ENCODE measurements around the gene CD84.
"Not testable (repeated sequence)": the region's sequence is repeated elsewhere in the genome, so short reads cannot be mapped to it uniquely, and the experiment has no call there.

CD84 gene

GRCh38 chr1:160520999-160521398 lies 58.3 kb downstream of the CD84 start:
- no peak overlapping the region for H3K27ac ChIP-seq (ENCODE audit: insufficient read depth, low read depth, low read length, poor library complexity, severe bottlenecking)
- H3K36me3 ChIP-seq (ENCODE audit: control insufficient read depth, insufficient read depth, low read length) = no peaks in the 10 kb centered on the region
- H3K27me3 ChIP-seq (ENCODE audit: control insufficient read depth, insufficient read depth, low read length, poor library complexity, severe bottlenecking) = no peaks in the 10 kb centered on the region
- WGBS, 2 experiments = 77 to 87% methylated on average over 3 of the region's 3 CpGs
- peaks cover 2% of the 10 kb centered on the region for H3K9me3 ChIP-seq (ENCODE audit: control insufficient read depth, low read length)
- H3K4me1 ChIP-seq (ENCODE audit: control insufficient read depth, insufficient read depth, low read length) = no peaks in the 10 kb centered on the region
- H3K4me3 ChIP-seq (ENCODE audit: insufficient read depth, low read depth, low read length) = no peak overlapping the region

DNA sequence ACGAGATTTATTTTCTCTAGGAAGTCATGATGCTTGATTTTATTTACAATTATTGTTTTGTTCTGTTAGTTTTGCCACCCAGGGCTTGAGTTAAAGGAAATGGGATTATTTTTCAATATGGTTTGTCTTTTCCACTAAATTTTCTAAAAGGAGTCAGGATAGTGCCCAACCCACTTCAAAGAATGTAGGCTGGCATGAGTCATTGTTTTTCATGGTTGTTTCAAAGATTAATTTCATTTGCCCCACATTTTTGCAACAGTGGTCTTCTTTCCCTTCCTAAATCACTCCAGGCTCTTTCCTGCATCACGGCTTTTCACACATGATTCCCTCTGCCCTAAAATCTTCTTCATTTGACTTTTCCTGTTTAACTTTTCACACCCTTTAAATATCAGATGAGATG lies 58.7 kb downstream of the CD84 start:
- H3K27ac ChIP-seq (ENCODE audit: insufficient read depth, low read depth, low read length, poor library complexity, severe bottlenecking) = no peak overlapping the region
- no peaks in the 10 kb centered on the region for H3K36me3 ChIP-seq (ENCODE audit: control insufficient read depth, insufficient read depth, low read length)
- 81 to 83% methylated on average over 1 to 2 of the region's 2 CpGs for WGBS, 2 experiments
- H3K9me3 ChIP-seq (ENCODE audit: control insufficient read depth, low read length) = peaks cover 2% of the 10 kb centered on the region
- H3K4me1 ChIP-seq (ENCODE audit: control insufficient read depth, insufficient read depth, low read length) = no peaks in the 10 kb centered on the region
- H3K4me3 ChIP-seq (ENCODE audit: insufficient read depth, low read depth, low read length) = no peak overlapping the region
- H3K27me3 ChIP-seq (ENCODE audit: control insufficient read depth, insufficient read depth, low read length, poor library complexity, severe bottlenecking) = no peaks in the 10 kb centered on the region

DNA sequence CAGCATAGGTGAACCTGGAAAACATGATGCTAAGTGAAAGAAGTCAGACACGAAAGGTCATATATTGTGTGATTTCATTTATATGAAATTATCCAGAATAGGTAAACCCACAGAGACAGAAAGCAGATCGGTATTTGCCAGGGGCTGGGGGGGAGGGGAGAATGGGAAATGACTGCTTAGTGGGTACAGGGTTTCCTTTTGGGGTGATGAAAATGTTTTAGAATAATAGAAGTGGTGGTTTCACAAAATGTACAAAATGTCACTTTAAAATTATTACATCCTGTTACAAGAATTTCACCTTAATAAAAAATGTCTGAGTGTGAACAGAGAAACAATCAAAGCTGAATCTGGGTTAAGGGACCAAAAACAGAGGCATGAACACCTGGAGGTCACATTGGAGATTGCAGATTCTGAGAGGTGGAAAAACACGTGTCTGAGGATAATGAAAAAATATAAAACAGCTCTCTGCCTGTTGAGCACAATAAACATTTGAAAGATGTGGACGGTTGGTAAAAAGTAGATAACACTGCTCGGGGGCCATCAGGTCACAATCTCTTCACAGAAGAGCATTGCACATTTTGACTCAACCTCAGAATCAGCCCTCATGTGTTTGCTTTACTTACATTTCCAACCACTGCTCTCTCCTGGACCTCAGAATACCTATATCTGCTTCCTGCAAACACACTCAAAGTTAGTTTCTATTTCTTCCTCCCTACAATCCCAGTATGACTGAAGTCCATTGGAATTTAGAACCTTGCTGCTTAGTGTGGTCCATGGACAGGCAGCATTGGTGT lies 59.5 kb downstream of the CD84 start:
- no peaks in the 10 kb centered on the region for H3K27me3 ChIP-seq (ENCODE audit: control insufficient read depth, insufficient read depth, low read length, poor library complexity, severe bottlenecking)
- WGBS, 2 experiments = 80 to 84% methylated on average over 5 of the region's 5 CpGs
- peaks cover 2% of the 10 kb centered on the region for H3K9me3 ChIP-seq (ENCODE audit: control insufficient read depth, low read length)
- H3K4me3 ChIP-seq (ENCODE audit: insufficient read depth, low read depth, low read length) = no peak overlapping the region
- H3K36me3 ChIP-seq (ENCODE audit: control insufficient read depth, insufficient read depth, low read length) = no peaks in the 10 kb centered on the region
- H3K4me1 ChIP-seq (ENCODE audit: control insufficient read depth, insufficient read depth, low read length) = no peaks in the 10 kb centered on the region
- no peak overlapping the region for H3K27ac ChIP-seq (ENCODE audit: insufficient read depth, low read depth, low read length, poor library complexity, severe bottlenecking)

- not testable (repeated sequence) for H3K4me1 ChIP-seq (ENCODE audit: control insufficient read depth, insufficient read depth, low read length); H3K27ac ChIP-seq (ENCODE audit: insufficient read depth, low read depth, low read length, poor library complexity, severe bottlenecking); H3K9me3 ChIP-seq (ENCODE audit: control insufficient read depth, low read length); H3K27me3 ChIP-seq (ENCODE audit: control insufficient read depth, insufficient read depth, low read length, poor library complexity, severe bottlenecking); H3K36me3 ChIP-seq (ENCODE audit: control insufficient read depth, insufficient read depth, low read length); H3K4me3 ChIP-seq (ENCODE audit: insufficient read depth, low read depth, low read length)
- WGBS, 2 experiments = 45 to 50% methylated on average over 2 of the region's 2 CpGs
Observed at GRCh38 chr1:160517519-160517918, 61.8 kb downstream of the CD84 start.

DNA sequence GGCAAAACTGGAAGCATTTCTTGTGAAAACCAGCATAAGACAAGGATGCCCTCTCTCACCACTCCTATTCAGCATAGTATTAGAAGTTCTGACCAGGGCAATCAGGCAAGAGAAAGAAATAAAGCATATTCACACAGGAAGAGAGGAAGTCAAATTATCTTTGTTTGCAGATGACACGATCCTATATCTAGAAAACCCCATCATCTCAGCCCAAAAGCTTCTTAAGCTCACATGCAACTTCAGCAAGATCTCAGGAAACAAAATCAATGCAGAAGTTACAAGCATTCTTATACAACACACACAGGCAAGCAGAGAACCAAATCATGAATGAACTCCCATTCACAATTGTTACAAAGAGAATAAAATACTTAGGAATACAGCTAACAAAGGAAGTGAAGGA lies 63.4 kb downstream of the CD84 start:
- not testable (repeated sequence) for H3K27ac ChIP-seq (ENCODE audit: insufficient read depth, low read depth, low read length, poor library complexity, severe bottlenecking); H3K4me3 ChIP-seq (ENCODE audit: insufficient read depth, low read depth, low read length); H3K27me3 ChIP-seq (ENCODE audit: control insufficient read depth, insufficient read depth, low read length, poor library complexity, severe bottlenecking); H3K36me3 ChIP-seq (ENCODE audit: control insufficient read depth, insufficient read depth, low read length); H3K4me1 ChIP-seq (ENCODE audit: control insufficient read depth, insufficient read depth, low read length); H3K9me3 ChIP-seq (ENCODE audit: control insufficient read depth, low read length)
- 82 to 86% methylated on average over 1 of the region's 1 CpG for WGBS, 2 experiments

DNA sequence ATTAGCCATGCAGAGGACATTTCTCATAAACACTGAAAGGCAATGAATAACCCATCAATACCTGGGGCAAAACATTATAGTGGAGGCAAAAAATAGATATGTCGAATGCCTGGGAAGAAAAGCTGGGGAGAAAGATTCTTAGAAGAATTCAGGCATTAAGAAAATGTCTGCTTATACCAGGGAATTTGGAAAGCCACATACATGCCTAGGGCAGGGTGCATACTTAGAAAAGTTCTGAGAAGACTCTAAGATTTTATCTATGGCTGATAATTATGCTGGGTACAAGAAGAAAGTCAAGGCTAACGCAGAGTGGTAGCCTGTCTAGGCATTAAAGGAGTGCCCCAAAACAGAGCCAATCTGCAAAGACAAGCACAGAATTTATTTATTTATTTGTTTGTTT lies 74.6 kb downstream of the CD84 start:
- 90 to 97% methylated on average over 2 of the region's 2 CpGs for WGBS, 2 experiments
- no peaks in the 10 kb centered on the region for H3K4me1 ChIP-seq (ENCODE audit: control insufficient read depth, insufficient read depth, low read length)

GRCh38 chr1:160503087-160503486 lies 76.2 kb downstream of the CD84 start:
- H3K4me3 ChIP-seq (ENCODE audit: insufficient read depth, low read depth, low read length) = no peak overlapping the region
- no peaks in the 10 kb centered on the region for H3K27me3 ChIP-seq (ENCODE audit: control insufficient read depth, insufficient read depth, low read length, poor library complexity, severe bottlenecking)
- no peaks in the 10 kb centered on the region for H3K9me3 ChIP-seq (ENCODE audit: control insufficient read depth, low read length)
- 94 to 97% methylated on average over 6 of the region's 6 CpGs for WGBS, 2 experiments
- H3K4me1 ChIP-seq (ENCODE audit: control insufficient read depth, insufficient read depth, low read length) = no peaks in the 10 kb centered on the region
- H3K36me3 ChIP-seq (ENCODE audit: control insufficient read depth, insufficient read depth, low read length) = no peaks in the 10 kb centered on the region
- H3K27ac ChIP-seq (ENCODE audit: insufficient read depth, low read depth, low read length, poor library complexity, severe bottlenecking) = no peak overlapping the region

More for the DNA sequence above, 74.6 kb downstream of the CD84 start:
- Histone ChIP-seq H3K9me3 (ENCODE audit: control insufficient read depth, low read length) (no peaks in the 10 kb centered on the region), H3K36me3 (ENCODE audit: control insufficient read depth, insufficient read depth, low read length) (no peaks in the 10 kb centered on the region), H3K4me3 (ENCODE audit: insufficient read depth, low read depth, low read length) (no peak overlapping the region), H3K27ac (ENCODE audit: insufficient read depth, low read depth, low read length, poor library complexity, severe bottlenecking) (no peak overlapping the region), H3K27me3 (ENCODE audit: control insufficient read depth, insufficient read depth, low read length, poor library complexity, severe bottlenecking) (no peaks in the 10 kb centered on the region)

DNA sequence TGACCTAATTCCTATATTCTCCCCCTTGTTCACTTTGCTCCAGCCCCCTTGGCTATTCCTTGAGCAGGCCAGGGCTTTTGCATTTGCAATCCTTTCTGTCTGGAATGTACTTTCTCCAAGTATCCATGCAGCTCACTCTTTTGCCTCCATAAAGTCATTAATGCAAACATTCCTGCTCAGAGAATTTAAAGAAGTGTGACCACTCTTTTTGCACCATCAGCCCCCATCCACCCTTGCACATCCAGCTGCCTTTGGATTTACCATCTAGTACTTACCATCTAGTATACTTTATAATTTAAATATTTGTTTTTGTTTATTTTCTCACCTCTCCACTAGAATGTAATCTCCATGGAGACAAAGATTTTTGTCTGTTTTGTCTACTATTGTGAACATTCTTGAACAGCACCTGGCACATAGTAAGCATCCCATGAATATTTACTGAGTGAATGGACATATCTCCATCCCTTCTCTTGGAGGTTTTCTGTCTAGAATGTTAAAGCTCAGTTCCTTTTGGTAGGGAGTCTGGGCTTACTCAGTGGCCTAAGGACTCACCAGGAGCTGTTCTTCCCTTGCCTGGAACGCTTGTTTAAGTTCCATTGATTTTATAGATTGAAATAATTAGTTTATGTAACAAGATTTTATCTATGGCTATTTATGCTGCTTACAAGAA lies 78.8 kb downstream of the CD84 start:
- Histone ChIP-seq H3K4me1 (ENCODE audit: control insufficient read depth, insufficient read depth, low read length) (no peaks in the 10 kb centered on the region), H3K27ac (ENCODE audit: insufficient read depth, low read depth, low read length, poor library complexity, severe bottlenecking) (no peak overlapping the region), H3K4me3 (ENCODE audit: insufficient read depth, low read depth, low read length) (no peak overlapping the region), H3K27me3 (ENCODE audit: control insufficient read depth, insufficient read depth, low read length, poor library complexity, severe bottlenecking) (no peaks in the 10 kb centered on the region), H3K36me3 (ENCODE audit: control insufficient read depth, insufficient read depth, low read length) (no peaks in the 10 kb centered on the region), H3K9me3 (ENCODE audit: control insufficient read depth, low read length) (no peaks in the 10 kb centered on the region)
- 80% methylated on average over 1 of the region's 1 CpG; no CpG with 5 or more reads in 1 of the 2 experiments for WGBS, 2 experiments

- H3K27ac ChIP-seq (ENCODE audit: insufficient read depth, low read depth, low read length, poor library complexity, severe bottlenecking) = no peak overlapping the region
- 87 to 92% methylated on average over 1 of the region's 1 CpG for WGBS, 2 experiments
- no peak overlapping the region for H3K4me3 ChIP-seq (ENCODE audit: insufficient read depth, low read depth, low read length)
- no peaks in the 10 kb centered on the region for H3K9me3 ChIP-seq (ENCODE audit: control insufficient read depth, low read length)
- no peaks in the 10 kb centered on the region for H3K27me3 ChIP-seq (ENCODE audit: control insufficient read depth, insufficient read depth, low read length, poor library complexity, severe bottlenecking)
- H3K36me3 ChIP-seq (ENCODE audit: control insufficient read depth, insufficient read depth, low read length) = no peaks in the 10 kb centered on the region
- H3K4me1 ChIP-seq (ENCODE audit: control insufficient read depth, insufficient read depth, low read length) = no peaks in the 10 kb centered on the region
Observed at GRCh38 chr1:160499631-160500030, 79.7 kb downstream of the CD84 start.

DNA sequence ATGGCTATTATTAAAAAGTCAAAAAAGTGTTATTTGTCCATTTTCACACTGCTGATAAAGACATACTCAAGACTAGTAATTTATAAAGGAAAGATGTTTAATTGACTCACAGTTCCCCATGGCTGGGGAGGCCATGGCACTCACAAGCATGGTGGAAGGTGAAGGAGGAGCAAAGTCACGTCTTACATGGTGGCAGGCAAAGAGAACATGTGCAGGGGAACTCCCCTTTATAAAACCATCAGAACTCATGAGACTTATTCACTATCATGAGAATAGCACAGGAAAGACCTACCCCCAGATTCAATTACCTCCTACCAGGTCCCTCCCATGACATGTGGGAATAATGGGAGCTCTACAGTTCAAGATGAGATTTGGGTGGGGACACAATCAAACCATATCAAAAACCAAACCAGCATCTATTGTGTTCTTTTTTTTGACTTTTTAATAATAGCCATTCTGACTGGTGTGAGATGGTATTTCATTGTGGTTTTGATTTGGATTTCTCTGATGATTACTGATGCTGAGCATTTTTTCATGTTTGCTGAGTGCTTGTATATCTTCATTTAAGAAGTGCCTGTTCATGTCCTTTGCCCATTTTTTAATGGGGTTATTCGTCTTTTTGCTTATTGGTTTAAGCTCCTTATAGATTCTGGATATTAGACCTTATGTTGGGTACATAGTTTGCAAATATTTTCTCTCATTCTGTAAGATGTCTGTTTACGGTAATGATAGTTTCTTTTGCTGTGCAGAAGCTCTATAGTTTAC lies 80.8 kb downstream of the CD84 start:
- 90 to 91% methylated on average over 3 of the region's 3 CpGs for WGBS, 2 experiments
- not testable (repeated sequence) for H3K27me3 ChIP-seq (ENCODE audit: control insufficient read depth, insufficient read depth, low read length, poor library complexity, severe bottlenecking); H3K9me3 ChIP-seq (ENCODE audit: control insufficient read depth, low read length); H3K4me3 ChIP-seq (ENCODE audit: insufficient read depth, low read depth, low read length); H3K36me3 ChIP-seq (ENCODE audit: control insufficient read depth, insufficient read depth, low read length); H3K4me1 ChIP-seq (ENCODE audit: control insufficient read depth, insufficient read depth, low read length); H3K27ac ChIP-seq (ENCODE audit: insufficient read depth, low read depth, low read length, poor library complexity, severe bottlenecking)

Measured in ectodermal cell (in vitro differentiated cells).